Dermis blood vessel endothelial cell (primary cell): ENCODE data around the gene IGIP. TPM values are rescaled to one million over a fixed set of nuclear protein-coding genes. Genes with fewer than 3 reads are reported as not detected.
A peak's percentile ranks its signal among the peaks of the same experiment; 100 is the strongest.

Source experiments
- DNase-seq: peaks from one replicate; pipeline ENCODE4 v3.0.0; 2010
- total RNA-seq: library from RNA; depleted of rRNA; stranded (reverse); fragments of >200 nt; gene quantifications from 2 replicates; pipeline ENCODE4 v1.2.3, GENCODE V29; 2014

IGIP gene
- total RNA-seq, 1 donor from 2014 or later = 5.8 TPM

DNA sequence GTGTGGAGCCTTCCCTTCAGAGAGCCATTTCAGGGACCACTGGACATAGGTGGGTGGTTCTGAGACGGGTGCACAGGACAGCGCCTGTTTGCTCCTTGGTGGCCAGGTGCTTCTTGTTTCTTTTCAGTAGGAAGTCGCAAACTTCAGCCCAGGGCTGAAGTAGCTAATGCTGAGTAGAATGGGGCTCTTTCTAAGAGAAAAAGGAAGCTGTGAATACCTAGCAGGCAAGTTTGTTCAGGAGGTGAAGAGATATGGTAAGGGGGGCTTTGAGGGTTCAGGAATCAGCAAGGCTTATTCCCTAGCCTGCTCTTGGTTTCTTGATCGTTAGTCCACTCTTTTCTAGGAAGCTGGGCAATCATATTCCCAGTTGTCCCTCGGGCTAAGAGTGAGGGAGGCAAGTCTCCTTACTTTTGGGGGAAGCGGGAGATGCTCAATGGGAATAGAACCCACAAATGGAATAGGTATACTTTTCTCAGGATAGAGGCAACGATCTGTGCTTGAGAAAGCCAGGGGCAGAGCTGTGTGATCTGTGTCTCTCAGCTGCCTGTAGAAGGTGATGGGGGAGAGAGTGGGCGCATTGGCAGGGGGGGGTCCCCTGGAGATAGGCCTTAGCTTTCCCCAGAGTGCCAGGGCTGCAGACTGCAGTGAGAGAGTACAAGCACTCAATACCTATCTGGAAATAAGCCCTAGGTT is 13.7 kb upstream of the IGIP start:
- DNase-seq = no peak

DNA sequence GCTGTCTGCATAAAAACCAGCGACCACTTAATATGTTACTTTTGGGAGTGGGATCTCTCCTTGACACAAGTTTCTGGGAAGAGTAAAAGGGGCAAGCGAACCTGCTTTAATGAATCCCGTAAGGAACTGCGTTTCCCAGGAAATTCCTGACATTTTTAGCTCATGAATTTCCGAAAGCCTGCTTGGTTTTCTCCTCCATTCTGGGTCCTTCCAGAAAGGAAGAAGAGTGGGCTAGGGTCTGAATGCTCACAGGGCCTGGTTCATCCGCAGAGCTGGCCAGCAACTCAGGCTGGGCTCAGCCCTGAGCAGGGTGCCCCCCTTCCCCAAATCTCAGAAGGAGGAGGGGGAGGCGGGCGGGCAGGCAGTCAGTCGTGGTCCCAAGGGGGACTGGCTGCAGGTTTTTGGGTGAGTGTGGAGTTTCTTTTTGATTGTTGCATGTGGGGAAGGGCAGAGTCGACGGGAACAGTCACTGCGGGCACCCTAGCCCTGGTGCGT is 13.0 kb upstream of the IGIP start:
- DNase-seq = no peak

- DNase-seq = peak; percentile 8
These were observed 12.5 kb upstream of the IGIP start for GRCh38 chr5:140113180-140113698.

DNA sequence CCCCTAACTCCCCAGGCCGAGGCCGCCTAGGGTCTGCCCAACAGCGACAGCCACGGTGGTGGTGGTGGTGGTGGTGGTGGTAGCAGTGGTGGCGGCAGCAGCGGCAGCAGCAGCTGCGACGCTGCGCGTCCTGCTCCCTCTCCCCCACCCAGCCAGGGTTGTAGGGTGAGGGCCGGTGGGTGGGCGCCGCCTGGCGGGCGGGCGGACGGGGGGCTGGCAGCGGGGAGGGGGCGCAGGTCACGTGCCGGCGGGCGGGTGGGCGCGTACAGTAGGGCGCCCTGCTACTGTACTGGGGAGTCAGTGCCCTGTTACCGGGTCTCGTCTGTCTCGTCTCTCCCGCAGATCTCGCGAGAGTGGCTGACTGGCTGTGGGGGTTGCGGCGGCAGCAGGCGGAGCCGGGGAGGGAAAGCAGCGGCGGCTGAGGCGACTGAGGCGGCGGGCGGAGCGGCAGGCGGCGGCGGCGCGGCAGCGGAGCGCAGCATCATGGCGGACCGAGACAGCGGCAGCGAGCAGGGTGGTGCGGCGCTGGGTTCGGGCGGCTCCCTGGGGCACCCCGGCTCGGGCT is 12.0 kb upstream of the IGIP start, which contains the start of gene PURA:
PURA (plus strand) TSS at position 411 of the 565 bp plus-strand sequence; CDS start at position 484, 73 bp downstream.
- peak; percentile 97 for DNase-seq

GRCh38 chr5:140114341-140115185 is 11.2 kb upstream of the IGIP start:
- peak; percentile 74 for DNase-seq

DNA sequence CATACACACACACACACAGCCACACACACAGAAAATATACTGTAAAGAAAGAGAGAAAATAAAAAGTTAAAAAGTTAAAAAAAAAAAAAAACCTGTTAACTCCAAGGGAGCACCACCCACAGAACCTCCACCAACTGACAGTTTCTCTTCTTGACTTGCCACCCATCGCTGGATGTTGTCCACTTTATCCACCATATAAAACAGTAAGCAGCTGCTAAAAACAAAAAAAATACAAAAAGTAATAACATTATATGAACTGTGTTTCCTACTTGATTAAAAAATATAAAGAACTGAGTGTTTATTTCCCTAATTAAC is 10.6 kb upstream of the IGIP start:
- no peak for DNase-seq

DNA sequence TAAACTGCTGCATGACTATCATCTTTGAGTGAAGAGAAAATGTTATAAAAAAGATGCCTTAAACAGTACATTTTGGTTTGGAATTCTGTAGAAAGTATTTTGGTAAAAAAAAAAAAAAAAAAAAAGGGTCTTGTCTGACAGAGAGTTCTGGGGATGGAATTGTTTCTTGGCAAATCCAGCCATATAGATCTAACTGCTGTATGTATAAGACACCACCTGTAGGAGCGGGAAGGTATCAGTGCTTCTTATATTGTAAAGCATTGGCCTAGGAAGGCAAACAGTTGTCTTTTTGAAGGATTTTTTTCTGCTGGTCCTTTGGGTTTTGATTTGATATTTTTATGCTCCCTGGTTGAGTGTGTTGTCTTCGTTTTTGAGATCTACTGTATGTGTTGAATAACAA is 9.0 kb upstream of the IGIP start:
- no peak for DNase-seq

GRCh38 chr5:140117523-140117922 is 8.2 kb upstream of the IGIP start:
- no peak for DNase-seq

DNA sequence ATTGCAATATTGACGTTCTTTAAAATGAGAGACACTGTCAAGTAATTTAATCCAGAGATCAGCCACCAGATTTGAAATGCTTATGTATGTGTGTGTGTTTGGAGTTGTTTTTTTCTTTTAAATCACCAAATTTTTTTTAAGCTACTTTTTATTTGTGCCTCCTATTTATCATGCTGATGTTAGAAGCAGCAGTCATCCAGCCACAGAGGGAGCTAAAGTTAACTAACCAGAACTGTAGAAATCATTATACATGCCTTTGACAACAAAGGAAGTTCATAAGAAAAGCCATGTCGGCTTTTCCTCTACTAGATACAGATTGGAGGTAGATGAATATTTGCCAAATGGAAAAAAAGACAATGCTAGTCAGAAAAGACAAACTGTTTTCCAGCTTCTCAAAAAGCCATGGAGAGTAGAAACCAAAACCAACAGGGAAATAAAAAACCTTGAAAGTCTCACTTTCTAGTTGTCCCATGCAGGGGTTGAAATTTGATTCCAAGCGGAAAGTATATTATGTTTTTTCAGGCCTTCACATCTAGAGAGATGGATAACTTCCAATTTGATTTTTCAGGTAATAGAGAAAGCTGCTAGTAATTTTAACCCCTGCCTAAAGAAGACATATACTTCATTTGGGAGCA is 7.3 kb upstream of the IGIP start:
- DNase-seq = no peak

DNA sequence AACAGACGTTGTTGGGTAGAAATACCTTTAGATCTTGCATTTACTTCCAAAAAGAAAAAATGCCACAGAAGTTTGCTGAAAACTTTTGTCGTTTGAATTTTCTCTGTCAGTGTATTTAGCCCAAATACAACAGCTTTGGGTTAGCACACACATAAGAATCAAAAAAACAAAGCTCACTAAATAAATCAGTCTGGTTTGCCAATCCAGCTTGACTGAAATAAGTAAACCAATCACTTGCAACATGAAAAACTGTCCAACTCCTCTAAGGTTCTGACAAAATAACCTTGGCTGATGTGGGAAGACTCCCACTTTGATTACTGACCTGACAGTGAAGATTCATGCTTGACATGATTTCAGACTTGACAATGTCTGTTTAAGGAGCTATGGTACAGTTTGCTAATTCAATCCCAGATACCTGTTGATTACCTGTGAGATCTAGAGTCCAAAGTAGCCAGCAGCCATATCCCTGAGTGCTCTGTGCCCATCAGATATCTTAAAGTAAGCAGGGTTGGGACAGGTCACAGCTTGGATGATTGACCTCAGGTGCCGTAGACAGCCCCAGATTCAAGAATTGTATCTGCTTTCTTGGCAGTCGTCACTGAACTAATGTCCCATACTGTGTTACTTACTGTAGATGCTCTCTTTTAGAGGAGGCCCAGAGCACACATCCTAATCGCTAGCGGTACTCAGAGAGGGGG is 727 bp downstream of the IGIP start:
- no peak for DNase-seq

DNA sequence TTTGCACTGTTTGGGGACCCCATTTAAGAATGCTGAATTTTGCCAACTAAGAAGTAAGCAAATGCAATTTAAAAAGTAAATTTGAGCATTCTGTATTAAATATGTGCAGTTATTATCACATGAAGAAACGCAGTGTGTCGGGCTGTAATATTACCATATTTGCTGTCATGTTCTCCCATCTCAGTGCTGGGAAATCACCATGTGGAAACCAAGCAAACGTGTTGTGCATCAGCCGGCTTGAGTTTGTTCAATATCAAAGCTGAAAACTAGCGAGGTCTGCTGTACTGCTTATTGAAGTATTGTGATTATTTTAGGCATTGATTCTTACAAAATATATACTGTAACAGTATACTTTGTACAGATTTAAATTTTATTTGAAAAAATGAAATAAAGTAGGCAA is 2.6 kb downstream of the IGIP start:
- DNase-seq = no peak

DNA sequence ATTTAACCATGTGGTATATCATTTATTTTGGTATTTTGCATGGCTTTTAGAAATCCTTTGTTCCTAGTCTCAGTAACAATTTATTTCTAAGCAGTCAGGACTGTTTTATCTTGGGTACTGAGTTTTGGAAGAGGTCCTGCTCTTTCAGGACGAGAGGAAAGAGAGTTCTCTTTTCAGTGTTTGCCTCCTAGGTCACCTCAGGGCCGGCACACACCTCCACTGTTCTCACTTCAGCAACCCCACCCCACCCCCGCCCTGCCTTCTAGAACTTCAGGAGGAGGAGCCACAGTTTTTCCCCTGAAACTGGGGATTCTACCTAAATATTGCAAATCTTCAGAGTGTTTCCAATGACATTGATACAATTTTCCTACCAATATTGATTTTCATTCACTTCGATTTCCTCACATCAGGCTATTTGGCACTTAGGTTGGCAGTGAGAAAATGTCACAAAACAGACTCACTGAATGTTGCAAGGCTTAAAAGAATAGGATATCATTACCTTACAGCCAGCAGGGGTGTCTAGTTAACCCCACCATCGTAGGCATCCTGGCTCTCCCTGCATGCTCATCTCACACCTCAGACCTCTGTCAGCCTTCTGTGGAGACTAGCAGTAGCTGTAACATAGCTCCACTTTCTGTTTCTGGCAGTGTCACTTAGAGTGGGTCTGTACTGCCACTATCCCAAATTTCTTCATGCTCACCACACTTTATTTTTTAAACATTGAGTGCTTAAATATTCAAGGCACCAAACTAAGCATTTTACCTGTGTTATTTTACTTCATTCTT is 5.4 kb downstream of the IGIP start:
- DNase-seq = no peak

GRCh38 chr5:140131967-140132409 is 6.3 kb downstream of the IGIP start:
- DNase-seq = peak; percentile 79

DNA sequence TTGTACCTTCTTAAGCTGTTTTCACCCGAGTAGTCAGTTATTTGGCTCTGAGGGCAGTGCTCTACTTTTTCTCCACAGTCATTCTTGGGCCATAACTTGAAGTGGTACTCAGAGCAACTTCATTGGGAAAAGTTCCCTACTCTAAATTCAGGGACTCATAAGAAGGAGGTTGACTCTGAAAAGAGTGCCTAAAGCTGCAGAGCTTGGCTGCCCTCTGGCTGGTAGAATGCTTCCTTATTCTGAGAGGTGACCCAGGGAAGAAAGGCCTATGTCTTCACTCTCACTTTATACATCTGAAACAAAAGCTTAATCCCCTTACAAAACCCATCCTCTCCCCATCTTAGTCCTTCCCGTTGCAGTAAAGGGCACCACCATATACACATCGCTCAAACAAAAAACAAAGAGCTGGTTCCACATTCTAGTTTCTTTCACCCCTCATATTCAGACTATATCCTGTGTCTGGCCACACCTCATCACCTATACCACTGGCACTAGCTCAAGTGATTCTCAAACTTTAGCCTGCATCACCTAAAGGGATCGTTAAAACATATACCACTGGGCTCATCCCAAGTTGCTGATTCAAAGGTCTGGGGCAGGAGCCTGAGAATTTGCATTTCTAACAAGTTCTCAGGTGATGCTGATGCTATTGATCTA is 7.9 kb downstream of the IGIP start:
- DNase-seq = no peak

- DNase-seq = no peak
These were observed 8.7 kb downstream of the IGIP start for GRCh38 chr5:140134277-140134935.

GRCh38 chr5:140135127-140135526 is 9.4 kb downstream of the IGIP start:
- no peak for DNase-seq

- DNase-seq = no peak
These were observed 10.9 kb downstream of the IGIP start for GRCh38 chr5:140136624-140137023.

DNA sequence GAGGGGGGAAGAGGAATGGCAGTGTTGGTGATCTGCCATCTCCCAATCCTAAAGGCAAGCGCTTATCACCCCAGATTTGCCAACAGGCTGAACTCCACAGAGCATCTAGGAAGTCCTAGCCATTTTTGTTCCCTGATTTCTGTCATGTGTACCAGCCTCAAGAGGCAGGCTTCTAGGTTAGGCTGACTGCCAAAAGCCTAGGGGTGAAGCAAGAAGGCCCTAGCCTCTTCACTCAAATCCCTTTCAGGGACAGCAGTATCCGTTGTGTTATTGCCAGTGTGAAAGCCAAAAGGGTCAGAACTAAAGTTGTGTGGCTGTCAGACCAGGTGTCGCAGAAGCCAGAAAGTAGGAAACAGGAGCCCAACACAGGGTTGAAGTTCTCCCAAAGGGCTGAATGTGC is 14.7 kb downstream of the IGIP start:
- DNase-seq = no peak

DNA sequence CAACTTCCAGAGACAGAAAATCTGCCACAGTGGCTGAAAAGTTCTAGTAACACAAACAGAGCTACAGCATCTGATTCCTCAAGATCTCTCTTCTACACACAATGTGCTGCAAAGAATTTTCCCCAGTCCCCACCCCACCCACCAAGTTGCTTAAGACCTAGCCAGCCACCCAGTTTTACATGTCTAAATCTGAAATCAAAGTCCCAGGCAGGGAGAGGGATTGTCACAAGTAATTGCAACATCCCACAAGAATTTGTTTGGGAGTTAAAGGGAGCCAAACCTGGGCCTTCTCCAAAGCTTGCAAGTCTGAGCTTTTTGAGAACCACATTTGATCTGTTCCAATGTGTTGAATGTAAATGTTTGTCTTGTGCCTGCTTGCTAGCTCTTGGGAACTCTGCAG is 15.5 kb downstream of the IGIP start:
- no peak for DNase-seq

- DNase-seq = no peak
These were observed 16.5 kb downstream of the IGIP start for GRCh38 chr5:140142246-140142645.
